NCI-H82 treated with DMSO at 0.1 percent for 48 hours (cell line): Measurements from ENCODE around the gene USP25.

ENCODE experiments used
- DNase-seq: peaks from one replicate; lab custom pipeline; 2025; ENCODE audit not compliant: unreplicated experiment; lab: John Stamatoyannopoulos, UW

Gene USP25, protein sequence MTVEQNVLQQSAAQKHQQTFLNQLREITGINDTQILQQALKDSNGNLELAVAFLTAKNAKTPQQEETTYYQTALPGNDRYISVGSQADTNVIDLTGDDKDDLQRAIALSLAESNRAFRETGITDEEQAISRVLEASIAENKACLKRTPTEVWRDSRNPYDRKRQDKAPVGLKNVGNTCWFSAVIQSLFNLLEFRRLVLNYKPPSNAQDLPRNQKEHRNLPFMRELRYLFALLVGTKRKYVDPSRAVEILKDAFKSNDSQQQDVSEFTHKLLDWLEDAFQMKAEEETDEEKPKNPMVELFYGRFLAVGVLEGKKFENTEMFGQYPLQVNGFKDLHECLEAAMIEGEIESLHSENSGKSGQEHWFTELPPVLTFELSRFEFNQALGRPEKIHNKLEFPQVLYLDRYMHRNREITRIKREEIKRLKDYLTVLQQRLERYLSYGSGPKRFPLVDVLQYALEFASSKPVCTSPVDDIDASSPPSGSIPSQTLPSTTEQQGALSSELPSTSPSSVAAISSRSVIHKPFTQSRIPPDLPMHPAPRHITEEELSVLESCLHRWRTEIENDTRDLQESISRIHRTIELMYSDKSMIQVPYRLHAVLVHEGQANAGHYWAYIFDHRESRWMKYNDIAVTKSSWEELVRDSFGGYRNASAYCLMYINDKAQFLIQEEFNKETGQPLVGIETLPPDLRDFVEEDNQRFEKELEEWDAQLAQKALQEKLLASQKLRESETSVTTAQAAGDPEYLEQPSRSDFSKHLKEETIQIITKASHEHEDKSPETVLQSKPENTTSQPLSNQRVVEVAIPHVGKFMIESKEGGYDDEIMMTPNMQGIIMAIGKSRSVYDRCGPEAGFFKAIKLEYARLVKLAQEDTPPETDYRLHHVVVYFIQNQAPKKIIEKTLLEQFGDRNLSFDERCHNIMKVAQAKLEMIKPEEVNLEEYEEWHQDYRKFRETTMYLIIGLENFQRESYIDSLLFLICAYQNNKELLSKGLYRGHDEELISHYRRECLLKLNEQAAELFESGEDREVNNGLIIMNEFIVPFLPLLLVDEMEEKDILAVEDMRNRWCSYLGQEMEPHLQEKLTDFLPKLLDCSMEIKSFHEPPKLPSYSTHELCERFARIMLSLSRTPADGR

DNA sequence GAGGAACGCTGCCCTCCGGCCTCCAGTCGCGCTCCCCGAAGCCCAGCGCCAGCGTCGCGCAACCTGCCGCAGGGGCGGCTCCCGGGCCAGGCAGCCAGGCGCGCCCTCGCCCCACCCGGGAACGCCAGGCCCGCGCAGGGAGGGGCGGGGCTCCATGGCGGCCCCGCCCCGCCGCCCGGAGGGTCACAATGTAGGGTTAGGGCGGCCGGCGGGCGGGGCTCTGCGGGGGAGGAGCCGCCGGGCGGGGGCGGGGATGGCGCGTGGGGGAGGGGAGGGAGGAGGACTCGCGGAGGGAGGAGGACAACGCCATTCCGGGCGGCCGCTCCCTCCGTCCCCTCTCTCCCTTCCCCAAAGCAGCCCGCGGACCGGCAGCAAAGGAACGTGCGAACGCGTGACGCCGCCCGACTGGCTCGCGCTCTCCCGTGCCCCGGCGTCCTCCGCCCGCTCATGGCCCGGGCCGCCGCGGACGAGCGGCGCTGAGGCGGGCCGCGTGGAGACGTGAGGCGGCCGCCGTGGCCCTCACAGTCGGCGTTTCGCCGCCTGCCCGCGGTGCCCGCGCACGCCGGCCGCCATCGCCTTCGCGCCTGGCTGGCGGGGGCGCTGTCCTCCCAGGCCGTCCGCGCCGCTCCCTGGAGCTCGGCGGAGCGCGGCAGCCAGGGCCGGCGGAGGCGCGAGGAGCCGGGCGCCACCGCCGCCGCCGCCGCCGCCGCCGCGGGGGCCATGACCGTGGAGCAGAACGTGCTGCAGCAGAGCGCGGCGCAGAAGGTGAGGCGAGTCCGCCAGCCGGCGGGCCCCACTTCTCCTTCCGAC, at the start of gene USP25:
USP25 (plus strand) TSS at position 309 of the 810 bp plus-strand sequence; CDS start at position 721, 412 bp downstream.
- DNase-seq = peak; percentile 62

DNA sequence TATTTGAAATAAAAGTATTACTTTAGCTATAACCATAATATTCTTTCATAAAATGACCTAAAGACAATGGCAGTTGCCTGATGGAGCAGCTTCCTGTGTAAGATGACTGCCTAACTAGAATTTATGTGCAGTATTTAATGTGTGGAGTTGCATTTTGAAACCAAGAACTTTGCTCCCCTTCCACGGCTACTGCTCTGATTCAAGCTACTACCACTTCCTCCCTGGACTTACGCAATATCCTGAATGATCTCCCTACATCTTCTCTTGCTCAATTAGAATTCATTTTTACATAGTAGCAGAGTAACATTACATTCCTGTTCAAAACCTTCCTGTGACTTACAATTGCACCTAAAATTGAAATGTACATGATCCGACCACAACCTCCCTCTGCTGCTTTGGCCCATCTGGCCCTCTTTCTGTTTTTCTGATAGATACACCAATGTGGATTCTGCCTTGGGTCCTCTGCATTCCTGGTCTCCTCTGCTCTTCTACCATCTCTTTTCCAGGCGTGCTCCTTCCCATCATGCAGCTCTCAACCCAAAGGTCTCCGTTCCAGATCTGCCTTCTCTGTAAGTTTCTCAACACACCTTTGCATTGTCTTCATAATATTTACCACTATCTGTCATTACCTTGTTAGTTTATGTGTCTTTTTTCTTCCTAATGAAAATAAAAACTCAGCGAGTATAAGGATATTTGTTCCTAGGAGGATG, 47.4 kb upstream of the USP25 start:
- DNase-seq = no peak

DNA sequence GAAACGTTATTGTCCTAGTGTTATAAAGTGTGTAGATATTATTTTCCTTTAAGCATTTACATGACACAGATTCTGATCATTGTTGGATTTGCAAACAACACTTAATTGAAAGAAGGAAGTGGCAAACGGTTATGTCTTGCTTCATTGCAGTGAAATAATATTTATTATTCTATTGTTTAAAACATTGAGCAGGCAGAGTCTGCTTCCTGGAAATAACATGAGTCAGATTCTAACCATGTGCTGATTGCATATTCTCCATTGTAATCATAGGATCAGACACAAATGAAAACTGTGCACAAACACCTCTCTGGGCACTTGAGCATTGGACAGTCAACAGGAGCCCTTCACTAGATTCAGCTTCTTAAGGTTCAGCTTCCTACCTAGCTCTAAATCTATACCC, 46.8 kb upstream of the USP25 start:
- DNase-seq = no peak

DNA sequence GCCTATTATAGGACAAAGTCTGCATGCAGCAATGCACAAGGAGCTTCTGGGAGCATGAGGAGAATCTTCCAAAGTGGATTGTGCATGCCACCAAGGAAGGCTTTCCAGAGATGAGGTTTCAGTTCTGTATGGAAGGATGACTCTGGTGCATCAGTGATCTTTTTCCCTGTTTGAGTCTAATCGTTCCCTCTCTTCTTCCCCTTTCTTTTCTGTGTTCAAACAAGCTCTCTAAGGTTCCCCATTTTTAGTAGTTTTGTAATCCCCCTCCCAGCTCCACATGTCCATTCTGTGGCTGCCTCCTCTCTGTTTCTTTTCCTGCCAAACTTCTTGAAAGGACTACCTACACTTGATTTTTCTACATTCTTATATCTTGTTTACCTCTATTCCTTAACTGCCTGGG, 43.3 kb upstream of the USP25 start:
- DNase-seq = no peak

DNA sequence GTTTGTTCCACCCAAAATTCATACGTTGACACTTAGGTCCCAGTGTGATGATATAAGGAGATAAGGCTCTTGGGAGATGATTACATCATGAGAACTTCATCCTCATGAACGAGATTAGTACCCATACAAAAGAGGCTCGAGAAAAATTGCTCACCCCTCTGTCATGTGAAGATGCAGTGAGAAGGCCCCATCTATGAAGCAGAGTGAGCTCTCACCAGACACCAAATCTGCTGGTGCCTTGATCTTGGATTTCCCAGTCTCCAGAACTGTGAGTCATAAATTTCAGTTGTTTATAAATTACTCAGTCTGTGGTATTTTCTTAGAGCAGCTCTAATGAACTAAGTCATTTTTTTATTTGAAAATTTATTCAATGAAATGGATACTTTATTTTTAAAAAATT, 42.6 kb upstream of the USP25 start:
- no peak for DNase-seq

DNA sequence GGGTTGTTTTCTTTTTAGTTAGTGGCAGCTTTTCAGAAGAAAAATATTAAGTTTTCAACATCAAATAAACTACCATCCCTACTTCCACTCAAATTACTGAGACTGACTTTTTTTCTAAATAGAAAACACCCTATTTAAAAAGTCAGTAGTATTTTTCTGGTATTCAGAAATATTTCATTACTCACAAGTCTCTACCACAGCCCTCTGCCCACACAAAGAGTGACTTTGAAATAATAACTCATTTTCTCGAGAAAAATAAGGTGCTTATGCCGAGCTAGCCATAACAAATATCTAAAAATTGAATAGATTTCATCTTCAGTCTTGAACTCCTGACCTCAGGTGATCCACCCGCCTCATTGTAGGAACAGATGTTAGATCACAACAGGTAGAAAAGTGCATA, 41.8 kb upstream of the USP25 start:
- DNase-seq = no peak

DNA sequence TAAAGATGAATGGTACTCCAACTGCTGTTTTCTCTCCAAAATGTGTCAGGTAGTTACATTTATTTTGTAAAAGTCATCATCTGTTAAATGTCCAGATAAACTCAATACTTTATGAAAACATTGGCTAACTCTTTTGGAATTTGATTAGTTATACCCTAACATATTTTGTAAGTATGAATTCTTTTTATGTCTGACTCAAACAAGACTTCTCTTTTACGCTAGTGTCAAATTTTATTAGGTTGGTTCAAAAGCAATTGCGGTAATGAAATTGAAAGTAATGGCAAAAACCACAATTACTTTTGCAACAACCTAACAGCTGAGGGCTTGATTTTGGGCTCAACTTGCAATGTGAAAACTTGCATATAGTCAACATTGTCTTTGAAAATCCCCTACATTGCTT, 41.0 kb upstream of the USP25 start:
- DNase-seq = no peak

DNA sequence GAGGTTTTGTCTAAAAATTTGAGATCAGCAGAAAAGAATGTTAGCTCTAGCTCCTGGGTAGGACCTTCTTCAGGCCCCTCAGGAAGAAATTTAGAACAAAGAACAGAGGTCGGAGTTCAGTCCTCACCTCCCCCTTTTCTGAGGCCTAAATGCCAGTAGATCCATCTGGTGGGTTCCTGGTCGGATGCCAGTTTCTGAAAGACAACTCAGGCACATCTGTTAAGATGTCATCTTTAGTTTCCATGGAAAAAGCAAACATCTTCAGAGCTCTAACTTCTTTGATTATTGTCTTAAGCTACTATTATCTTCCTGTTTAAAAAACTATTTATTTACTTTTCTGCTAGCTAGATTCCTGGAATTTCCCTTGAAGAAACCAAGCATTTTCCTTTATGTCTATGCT, 37.1 kb upstream of the USP25 start:
- DNase-seq = no peak

DNA sequence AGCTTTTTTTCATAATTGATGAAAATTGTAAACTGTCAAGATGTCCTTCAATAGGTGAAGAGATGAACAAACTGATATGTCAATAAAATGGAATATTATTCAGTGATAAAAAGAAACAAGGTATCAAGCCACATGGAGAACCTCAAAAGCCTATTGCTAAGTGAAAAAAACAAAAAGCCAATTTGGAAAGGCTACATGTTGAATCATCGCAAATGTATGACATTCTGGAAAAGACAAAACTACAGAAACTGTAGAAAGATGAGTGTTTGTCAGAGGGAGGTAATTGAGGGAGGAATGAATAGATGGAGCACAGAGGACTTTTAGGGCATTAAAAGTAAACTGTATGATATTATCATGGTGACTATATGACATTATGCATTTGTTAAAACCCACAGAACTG, 34.5 kb upstream of the USP25 start:
- no peak for DNase-seq

DNA sequence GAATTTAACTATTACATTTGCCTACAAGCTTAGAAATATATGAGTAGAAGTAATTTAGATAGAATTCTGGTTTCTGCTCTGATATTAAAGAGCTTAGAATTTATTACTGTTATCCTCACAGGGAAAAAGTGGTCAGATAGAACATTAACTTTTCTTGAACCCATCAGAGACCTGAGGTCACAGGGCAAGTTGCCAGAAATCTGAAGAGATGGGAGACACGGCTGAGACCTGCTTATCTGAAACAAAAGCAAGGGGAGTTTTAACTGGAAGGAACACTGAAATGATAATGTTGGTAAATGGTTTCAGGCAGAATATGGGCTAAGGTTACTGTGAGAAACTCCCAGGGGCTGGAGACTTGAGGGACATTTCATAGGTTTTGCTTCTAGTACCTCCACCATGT, 28.0 kb upstream of the USP25 start:
- no peak for DNase-seq

DNA sequence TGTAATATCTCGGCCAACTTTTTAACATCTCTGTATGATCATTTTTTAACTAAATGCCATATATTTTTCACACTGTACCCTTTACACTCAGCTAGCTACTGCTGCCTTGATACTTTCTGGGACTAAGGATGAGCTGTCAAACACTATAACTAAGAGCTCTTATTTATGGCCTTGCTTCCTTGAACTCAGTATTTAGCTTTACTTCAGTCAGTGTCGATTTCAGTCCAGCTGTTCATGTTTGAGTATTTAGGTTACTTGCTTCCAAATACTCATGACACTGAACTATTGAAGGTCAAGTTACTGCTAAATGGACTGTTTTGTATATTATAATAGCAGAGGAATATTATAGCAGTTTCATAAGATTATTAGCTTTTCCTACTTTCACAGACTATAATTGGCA, 25.9 kb upstream of the USP25 start:
- DNase-seq = no peak

DNA sequence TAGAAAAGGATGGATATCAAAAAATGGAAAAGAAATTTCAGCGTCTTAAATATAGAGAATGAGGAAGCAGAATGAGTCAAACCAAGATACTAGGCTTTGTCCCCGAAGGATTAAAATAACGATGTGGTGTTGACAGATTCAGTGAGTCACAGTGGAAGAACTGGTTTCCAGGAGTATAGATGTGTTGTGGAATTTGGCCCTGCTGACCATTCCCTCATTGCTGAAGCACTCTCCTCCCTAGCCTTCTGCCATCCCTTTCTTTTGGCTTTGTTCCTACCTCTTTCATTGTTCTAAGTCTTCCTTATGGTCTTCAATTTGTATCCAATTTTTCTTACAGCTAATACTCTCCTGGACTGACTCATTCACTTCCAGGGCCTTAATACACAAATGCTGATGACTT, 23.1 kb upstream of the USP25 start:
- no peak for DNase-seq

DNA sequence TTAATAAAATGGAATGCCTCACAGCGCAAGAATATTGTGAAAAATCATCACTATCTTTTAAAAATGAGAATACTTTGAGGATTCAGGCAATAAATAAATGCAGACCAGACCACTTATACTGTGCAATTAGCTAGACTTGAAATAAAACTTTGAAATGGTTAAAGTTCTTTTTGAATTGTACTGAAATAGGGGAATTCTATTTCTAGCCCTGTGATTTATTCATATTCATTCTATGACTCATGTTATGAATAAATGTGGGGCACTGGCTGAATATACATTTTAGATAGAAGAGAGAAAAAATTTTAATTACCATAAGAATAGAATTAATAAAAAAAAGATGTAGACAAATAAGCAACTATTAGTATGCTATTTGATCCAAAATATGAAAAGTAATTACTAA, 16.4 kb upstream of the USP25 start:
- no peak for DNase-seq

DNA sequence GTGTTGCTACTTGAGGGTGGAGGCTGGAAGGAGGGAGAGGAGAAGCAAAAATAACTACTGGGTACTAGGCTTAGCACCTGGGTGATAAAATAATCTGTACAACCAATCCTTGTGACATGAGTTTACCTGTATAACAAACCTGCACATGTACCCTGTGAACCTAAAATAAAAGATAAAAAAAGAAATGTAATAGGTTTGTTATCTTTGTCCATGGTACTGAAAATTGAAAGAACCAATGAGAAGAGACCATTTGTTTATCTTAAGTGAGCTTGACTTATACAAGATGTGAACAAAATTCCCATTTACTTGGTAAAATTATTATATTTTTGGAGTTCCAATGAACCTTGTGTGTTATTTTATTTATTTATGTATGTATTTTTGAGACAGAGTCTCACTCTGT, 11.1 kb upstream of the USP25 start:
- DNase-seq = no peak

DNA sequence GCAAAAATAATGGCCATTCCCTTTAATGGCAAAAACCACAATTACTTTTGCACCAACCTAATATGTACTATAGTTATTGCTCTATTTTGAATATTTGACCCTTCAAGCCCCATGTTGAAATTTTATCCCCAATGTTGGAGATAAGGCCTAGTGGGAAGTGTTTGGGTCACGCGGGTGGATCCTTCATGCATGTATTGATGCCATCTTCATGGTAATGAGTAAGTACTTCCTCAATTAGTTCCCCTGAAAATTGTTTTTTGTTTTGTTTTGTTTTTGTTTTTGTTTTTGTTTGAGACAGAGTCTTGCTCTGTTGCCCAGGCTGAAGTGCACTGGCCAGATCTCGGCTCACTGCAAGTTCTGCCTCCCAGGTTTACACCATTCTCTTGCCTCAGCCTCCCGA, 9.8 kb upstream of the USP25 start:
- DNase-seq = no peak

DNA sequence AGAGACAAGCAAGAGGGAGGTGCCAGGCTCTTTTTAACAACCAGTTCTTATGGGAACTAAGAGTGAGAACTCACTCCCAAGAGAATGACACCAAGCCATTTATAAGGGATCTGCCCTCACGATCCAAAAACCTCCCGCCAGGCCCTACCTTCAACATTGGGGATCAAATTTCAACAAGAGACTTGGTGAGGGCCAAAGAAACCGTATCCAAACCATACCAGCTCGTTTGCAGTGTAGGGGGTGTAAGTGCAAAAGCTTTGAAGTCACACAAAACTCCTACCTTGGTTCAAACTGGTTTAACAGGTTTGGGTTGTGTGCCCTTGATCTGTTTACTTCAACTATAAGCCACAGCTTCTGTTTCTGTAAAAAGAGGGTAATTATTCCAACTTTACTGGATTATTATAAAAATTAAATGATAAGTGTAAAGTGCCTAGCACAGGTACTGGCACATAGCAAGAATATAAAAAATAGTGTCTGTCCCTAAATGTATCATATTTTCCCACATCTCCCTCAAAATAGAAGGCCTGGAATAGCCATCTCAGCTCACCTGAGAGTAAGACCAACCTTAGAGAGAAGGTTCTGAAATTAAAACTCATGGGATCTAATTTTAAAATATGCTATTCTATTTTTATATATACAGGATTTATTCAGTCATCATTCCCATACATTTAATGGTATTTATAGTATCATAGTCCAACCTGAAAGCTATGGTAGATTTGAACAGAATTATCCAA, 7.0 kb upstream of the USP25 start:
- no peak for DNase-seq

DNA sequence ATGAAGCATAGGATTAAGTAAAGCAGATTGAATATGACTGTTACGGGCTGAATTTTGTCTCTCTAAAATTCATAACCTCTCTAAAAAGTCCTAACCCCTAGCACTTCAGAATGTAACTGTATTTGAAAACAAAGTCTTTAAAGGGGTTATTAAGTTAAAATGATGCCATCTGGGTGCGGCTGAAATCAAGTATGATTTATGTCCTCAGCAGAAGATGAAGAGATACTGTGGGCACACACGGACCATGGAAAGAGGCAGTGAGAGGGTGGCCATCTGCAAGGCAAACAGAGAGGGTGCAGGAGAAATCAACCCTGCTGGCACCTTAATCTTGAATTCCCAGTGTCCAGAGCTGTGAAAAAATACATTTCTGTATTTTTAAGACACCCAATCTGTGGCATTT, 3.8 kb upstream of the USP25 start:
- no peak for DNase-seq

DNA sequence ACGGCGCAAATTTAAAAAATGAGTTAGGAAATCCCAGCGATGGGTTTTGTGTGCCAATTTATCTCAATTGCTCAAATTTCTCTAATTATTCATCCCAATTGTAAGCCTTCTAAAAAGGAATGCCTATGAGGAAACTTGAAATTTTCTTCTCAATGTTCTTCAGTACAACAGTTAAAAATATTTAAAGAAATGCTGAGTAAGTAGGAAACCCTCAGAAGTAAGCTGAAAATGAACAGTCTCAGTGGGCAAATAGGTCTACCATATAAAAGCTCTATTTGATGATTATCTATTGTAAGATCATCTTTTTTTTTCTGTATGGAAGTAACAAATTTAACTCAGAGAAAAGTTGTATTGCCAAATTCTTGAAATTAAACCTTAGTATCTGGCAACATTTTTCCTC, 1.7 kb upstream of the USP25 start:
- no peak for DNase-seq

DNA sequence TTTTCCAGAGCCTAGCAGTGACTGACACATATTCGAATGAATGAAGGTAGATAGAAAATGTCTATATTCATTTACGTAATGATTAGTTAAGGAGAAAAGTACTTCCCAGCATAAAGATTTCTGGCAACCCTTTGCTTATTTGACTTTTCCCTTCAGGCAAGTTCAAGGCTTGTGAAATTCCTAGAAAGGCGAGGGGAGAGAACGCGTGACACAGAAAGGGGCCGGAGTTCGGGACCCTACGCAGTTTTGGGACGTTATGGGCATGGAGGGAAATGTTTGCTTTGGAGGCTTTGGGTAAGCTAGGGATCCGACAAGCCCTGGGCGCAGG, 472 bp upstream of the USP25 start:
- no peak for DNase-seq
